Lower leg skin (tissue), 3 donors: ENCODE data around the gene AQP5.

Experiments used
- POLR2A ChIP-seq, 2 donors: fragments of 450-650 bp; IDR thresholded peaks; one replicate each; pipeline ENCODE4 v1.6.1; 2016 to 2017; ENCODE audit warnings: antibody characterized with exemption in 2 of 2, mild to moderate bottlenecking in 1 of 2, moderate library complexity in 1 of 2
- TF ChIP-seq, protein P1 (sequence below), 3 donors: fragments of 450-650 bp; IDR thresholded peaks; one replicate each; pipeline ENCODE4 v1.5.1; 2016; ENCODE audit warnings: antibody characterized with exemption in 3 of 3, mild to moderate bottlenecking in 3 of 3, moderate library complexity in 2 of 3

DNA sequence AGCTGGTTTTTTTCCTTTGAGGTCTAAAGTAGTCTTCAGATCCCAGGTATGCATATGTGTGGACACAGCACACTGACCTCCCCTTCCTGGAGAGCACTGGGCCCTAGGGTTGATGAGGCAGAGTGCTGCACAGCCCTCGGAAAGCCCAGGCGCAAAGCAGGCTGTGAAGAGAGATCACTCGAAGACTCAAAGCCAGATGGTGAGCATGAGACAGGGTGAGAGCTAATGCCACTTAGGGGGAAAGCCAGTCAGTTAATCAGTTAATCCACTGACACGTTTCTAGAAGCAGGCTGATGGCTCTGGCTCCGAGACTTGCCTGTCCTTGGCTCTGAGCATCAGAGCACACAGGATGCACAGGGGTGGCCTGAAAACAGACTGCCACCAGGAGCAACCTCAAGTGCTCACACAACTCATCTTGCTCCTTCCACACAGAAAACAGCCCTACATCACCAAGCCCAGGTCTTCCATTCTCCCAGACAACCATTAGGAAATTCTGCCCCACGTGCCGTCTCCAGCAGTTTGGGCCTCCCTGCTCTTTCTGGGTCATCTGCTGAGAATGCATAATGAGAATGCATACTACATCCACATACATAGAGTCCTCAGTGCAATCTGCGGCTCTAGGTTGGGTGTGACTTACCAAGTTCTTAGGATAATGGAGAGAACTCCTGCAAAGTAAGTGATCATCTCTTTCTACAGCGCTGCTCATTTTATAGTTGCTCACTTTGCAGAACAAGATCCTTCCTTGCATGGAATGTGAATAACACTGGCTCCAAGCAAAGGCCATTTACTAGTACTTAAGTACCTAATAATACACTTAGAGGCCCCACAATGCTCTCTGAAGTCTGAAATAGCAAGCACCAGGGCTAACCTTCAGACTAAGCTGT, 23.0 kb downstream of the AQP5 start:
- TF ChIP-seq, protein P1, sequence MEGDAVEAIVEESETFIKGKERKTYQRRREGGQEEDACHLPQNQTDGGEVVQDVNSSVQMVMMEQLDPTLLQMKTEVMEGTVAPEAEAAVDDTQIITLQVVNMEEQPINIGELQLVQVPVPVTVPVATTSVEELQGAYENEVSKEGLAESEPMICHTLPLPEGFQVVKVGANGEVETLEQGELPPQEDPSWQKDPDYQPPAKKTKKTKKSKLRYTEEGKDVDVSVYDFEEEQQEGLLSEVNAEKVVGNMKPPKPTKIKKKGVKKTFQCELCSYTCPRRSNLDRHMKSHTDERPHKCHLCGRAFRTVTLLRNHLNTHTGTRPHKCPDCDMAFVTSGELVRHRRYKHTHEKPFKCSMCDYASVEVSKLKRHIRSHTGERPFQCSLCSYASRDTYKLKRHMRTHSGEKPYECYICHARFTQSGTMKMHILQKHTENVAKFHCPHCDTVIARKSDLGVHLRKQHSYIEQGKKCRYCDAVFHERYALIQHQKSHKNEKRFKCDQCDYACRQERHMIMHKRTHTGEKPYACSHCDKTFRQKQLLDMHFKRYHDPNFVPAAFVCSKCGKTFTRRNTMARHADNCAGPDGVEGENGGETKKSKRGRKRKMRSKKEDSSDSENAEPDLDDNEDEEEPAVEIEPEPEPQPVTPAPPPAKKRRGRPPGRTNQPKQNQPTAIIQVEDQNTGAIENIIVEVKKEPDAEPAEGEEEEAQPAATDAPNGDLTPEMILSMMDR (IDR thresholded peaks at IDR 0.05), result no peak
- TF ChIP-seq POLR2A (IDR thresholded peaks at IDR 0.05), result no peak
